Measurements from ENCODE around the gene MYBL2.

- TF ChIP-seq POLR2AphosphoS5 (IDR thresholded peaks at IDR 0.05) (no peak), CTCF (IDR thresholded peaks at IDR 0.05 in 8 of 11, conservative IDR thresholded peaks at IDR 0.05 in 3 of 11) (no peak), POLR2A (IDR thresholded peaks at IDR 0.05) (no peak)
Measured at GRCh38 chr20:43751167-43752050, 84.5 kb downstream of the MYBL2 start.

All from spleen (tissue), 7 donors.